SKM-1 (cell line): Measurements from ENCODE around the gene ATRIP.

Source experiments
- DNase-seq: peaks from one replicate; lab custom pipeline; 2025; ENCODE audit not compliant: unreplicated experiment; lab: John Stamatoyannopoulos, UW

ATRIP gene

GRCh38 chr3:48501196-48501595, 54.7 kb downstream of the ATRIP start:
- no peak for DNase-seq

GRCh38 chr3:48502121-48502520, 55.6 kb downstream of the ATRIP start:
- DNase-seq: no peak

GRCh38 chr3:48502728-48503168, 56.2 kb downstream of the ATRIP start:
- DNase-seq: no peak

GRCh38 chr3:48503401-48504050, 57.0 kb downstream of the ATRIP start:
- DNase-seq: no peak

GRCh38 chr3:48504051-48504946, 57.8 kb downstream of the ATRIP start, which contains the start of gene SHISA5:
TSS of gene SHISA5 (minus strand) at chr3:48504174. CDS start at chr3:48504094, 80 bp downstream.
- peak; percentile 47 for DNase-seq

GRCh38 chr3:48505146-48505545, 58.6 kb downstream of the ATRIP start:
- DNase-seq: no peak

- DNase-seq: no peak
Observed at GRCh38 chr3:48505968-48506504, 59.5 kb downstream of the ATRIP start.

GRCh38 chr3:48507256-48508061, 60.9 kb downstream of the ATRIP start:
- peak; percentile 30 for DNase-seq

GRCh38 chr3:48511551-48511950, 65.0 kb downstream of the ATRIP start:
- no peak for DNase-seq

- no peak for DNase-seq
Observed at GRCh38 chr3:48514431-48515227, 68.1 kb downstream of the ATRIP start.
